Mammary epithelial cell (primary cell): ENCODE results near the gene BBS7.

Source experiments
- CTCF ChIP-seq, 2 donors: IDR thresholded peaks in 1 of 2; conservative IDR thresholded peaks in 1 of 2; 2 replicates each; pipeline ENCODE4 v1.5.1; 2011 to 2012; ENCODE audit warnings: inconsistent platforms in 2 of 2, low read length in 2 of 2, mild to moderate bottlenecking in 2 of 2, control low read depth in 1 of 2, low read depth in 1 of 2; ENCODE audit not compliant: insufficient read depth in 1 of 2; ENCODE audit errors: extremely low read depth in 1 of 2
- EZH2 ChIP-seq: IDR thresholded peaks from 2 replicates; pipeline ENCODE4 v1.6.1; 2012; ENCODE audit warnings: low read length, inconsistent platforms, borderline replicate concordance

GRCh38 chr4:121799208-121799823 is 71.0 kb downstream of the BBS7 start:
- TF ChIP-seq CTCF (conservative IDR thresholded peaks at IDR 0.05 in 1 of 2, IDR thresholded peaks at IDR 0.05 in 1 of 2; ENCODE audit: extremely low read depth in 1 of 2, insufficient read depth in 1 of 2, low read depth in 1 of 2, low read length in 2 of 2) (no peak), EZH2 (no peak)
